Heart left ventricle (tissue), 16 donors: ENCODE results near the gene KIAA1958. TPM values are rescaled to one million over a fixed set of nuclear protein-coding genes. Genes with fewer than 3 reads are reported as not detected.
"Not testable (repeated sequence)": the region's sequence is repeated elsewhere in the genome, so short reads cannot be mapped to it uniquely, and the experiment has no call there.

Experiments
- ATAC-seq, 4 donors: fragments of 200-7000 bp; cut with Tn5 transposase; one replicate each; pipeline ENCODE4 v1.9.1; 2020 to 2022; ENCODE audit warnings: moderate library complexity in 4 of 4, mild to moderate bottlenecking in 3 of 4, moderate number of reproducible peaks in 1 of 4
- DNase-seq, 5 donors: peaks; one replicate each; pipeline ENCODE4 v3.0.0-alpha.2; 2020
- H3K27ac ChIP-seq, 12 donors: fragments of 200-600 bp; sonication (generic) in 4 of 12; one replicate each; pipeline versions ENCODE4 v1.5.0 to v1.8.0; 2016 to 2022; ENCODE audit warnings: mild to moderate bottlenecking in 2 of 12
- H3K27me3 ChIP-seq, 9 donors: fragments of 200-600 bp; sonication (generic) in 2 of 9; one replicate each; pipeline versions ENCODE4 v1.5.1 to v1.8.0; 2016 to 2022; ENCODE audit warnings: mild to moderate bottlenecking in 3 of 9
- H3K36me3 ChIP-seq, 9 donors: fragments of 200-600 bp; sonication (generic) in 2 of 9; one replicate each; pipeline versions ENCODE4 v1.5.0 to v1.8.0; 2018 to 2022; ENCODE audit warnings: mild to moderate bottlenecking in 2 of 9
- H3K4me1 ChIP-seq, 12 donors: fragments of 200-600 bp; sonication (generic) in 4 of 12; one replicate each; pipeline versions ENCODE4 v1.5.0 to v1.8.0; 2016 to 2022; ENCODE audit warnings: mild to moderate bottlenecking in 3 of 12
- H3K4me3 ChIP-seq, 12 donors: fragments of 200-600 bp; sonication (generic) in 4 of 12; one replicate each; pipeline versions ENCODE4 v1.5.0 to v1.8.0; 2017 to 2022; ENCODE audit warnings: mild to moderate bottlenecking in 9 of 12, moderate library complexity in 4 of 12
- H3K9me3 ChIP-seq, 12 donors: fragments of 200-600 bp; sonication (generic) in 4 of 12; one replicate each; pipeline versions ENCODE4 v1.5.0 to v1.8.0; 2016 to 2022; ENCODE audit warnings: mild to moderate bottlenecking in 1 of 12
- CTCF ChIP-seq, 12 donors: fragments of 200-600 bp; sonication (generic) in 4 of 12; IDR thresholded peaks; one replicate each; pipeline versions ENCODE4 v1.5.0 to v1.8.0; 2018 to 2022; ENCODE audit warnings: antibody characterized with exemption in 12 of 12, mild to moderate bottlenecking in 5 of 12
- POLR2A ChIP-seq, 2 donors: fragments of 450-650 bp; IDR thresholded peaks; one replicate each; pipeline ENCODE4 v1.6.1; 2017; ENCODE audit warnings: antibody characterized with exemption in 2 of 2, mild to moderate bottlenecking in 2 of 2, moderate library complexity in 2 of 2
- WGBS, 4 donors: extraction: QIAGEN DNeasy Blood & Tissue Kit in 2 of 4; methylation state at CpG; one replicate each; pipeline versions ENCODE4 v1.1.5 to v1.1.7; 2013 to 2018; 5-methylcytosine and 5-hydroxymethylcytosine counted together
- intact Hi-C, 10 donors: fragments of 100-400 bp; cut with DNase I; formaldehyde crosslinking; loops; one replicate each; pipeline versions ENCODE4 v1.11.1 to v1.14.2; 2022
- polyA plus RNA-seq, 2 donors: library from polyadenylated mRNA; stranded (reverse); fragments of 200-250 nt; gene quantifications; one replicate each; pipeline ENCODE4 v1.2.3, GENCODE V29; 2013
- total RNA-seq, 9 donors: library from RNA; depleted of rRNA in 2 of 9; stranded (reverse); fragments of >200 nt in 2 of 9; fragmentation: NEBNext Ultra II Directional in 3 of 9; extraction: Animal tissue kit (Norgen Biotek cat#: 25700) in 3 of 9; gene quantifications; one replicate each; pipeline versions ENCODE4 v1.1.0 to v1.2.4, GENCODE V29; 2016 to 2023
- donor health status: ischemic (EF 13 %, LVEDD 7.1; RV severe dilation, severe dysfunction).
- donor health status: healthy with polysubstance abuse.
- donor health status: DM: no; HTN: yes; CAD: no.
- donor health status: DM: no; HTN: no; CAD: no.
- donor health status: ischemic (EF 25% LVEDD 6.9; RV normal size, moderate dysfunction).
- donor health status: ischemic (EF 25% LVEDD 5.7; RV mildly dilated, moderate dysfunction).
- donor health status: healthy.
- donor health status: DM: yes; HTN: yes; CAD: no.
- donor health status: ischemic (EF 35%, LVEDD 5.7; RV mildly dilated, moderate dysfunction).
- donor health status: nonischemic (EF 11% LVEDD 7.7; RV severe dilation, severe dysfunction).
- donor health status: DM: yes; HTN: yes; CAD: no.
- donor health status: PGD.
- donor health status: ischemic (EF 29% LVEDD 5.4; RV normal size, mild dysfunction).
- donor health status: nonischemic (EF 23%, LVEDD 6.1; RV moderate dilation, normal function).

The KIAA1958 gene
- total and polyA plus RNA-seq, 11 donors: 0.99 to 8.5 (median 5.8) TPM

- intact Hi-C loops: no loop called here
- Histone ChIP-seq H3K4me1 (peaks cover 0 to 8% (median 0%) of the 10 kb centered on the region in 12 donors), H3K36me3 (peaks cover 0 to 7% (median 0%) of the 10 kb centered on the region in 9 donors), H3K27ac (no peak overlapping the region), H3K9me3 (no peaks in the 10 kb centered on the region), H3K4me3 (no peak overlapping the region), H3K27me3 (no peaks in the 10 kb centered on the region)
- no peak for DNase-seq
- no peak for ATAC-seq
- no peak for TF ChIP-seq POLR2A (IDR thresholded peaks at IDR 0.05)
- TF ChIP-seq CTCF (IDR thresholded peaks at IDR 0.05): no peak
- WGBS, 4 donors: 95 to 98% (median 96%) methylated on average over 8 of the region's 8 CpGs
Measured at GRCh38 chr9:112575107-112575506, 88.5 kb downstream of the KIAA1958 start.

GRCh38 chr9:112581469-112582176, 95.0 kb downstream of the KIAA1958 start:
- Histone ChIP-seq H3K27ac (no peak overlapping the region), H3K4me3 (no peak overlapping the region), H3K27me3 (no peaks in the 10 kb centered on the region), H3K9me3 (no peaks in the 10 kb centered on the region), H3K36me3 (no peaks in the 10 kb centered on the region), H3K4me1 (peaks cover 0 to 6% (median 0%) of the 10 kb centered on the region in 12 donors)
- ATAC-seq (no peak), DNase-seq (no peak)
- 84 to 90% (median 85%) methylated on average over 7 of the region's 7 CpGs for WGBS, 4 donors
- TF ChIP-seq POLR2A (IDR thresholded peaks at IDR 0.05) (no peak), CTCF (IDR thresholded peaks at IDR 0.05) (no peak)
- intact Hi-C loops: no loop called here

- no peak for DNase-seq
- 77 to 82% (median 78%) methylated on average over 7 of the region's 7 CpGs for WGBS, 4 donors
- no peak for ATAC-seq
- Histone ChIP-seq H3K4me1 (peaks cover 0 to 6% (median 0%) of the 10 kb centered on the region in 12 donors), H3K9me3 (no peaks in the 10 kb centered on the region), H3K36me3 (no peaks in the 10 kb centered on the region), H3K4me3 (no peak overlapping the region), H3K27me3 (no peaks in the 10 kb centered on the region), H3K27ac (no peak overlapping the region)
- intact Hi-C loops: no loop called here
- no peak for TF ChIP-seq CTCF (IDR thresholded peaks at IDR 0.05)
- TF ChIP-seq POLR2A (IDR thresholded peaks at IDR 0.05): no peak
Measured at GRCh38 chr9:112582371-112583262, 96.0 kb downstream of the KIAA1958 start.

GRCh38 chr9:112586599-112587155, 100.0 kb downstream of the KIAA1958 start:
- intact Hi-C loops: no loop called here
- no peak overlapping the region for H3K4me3 ChIP-seq
- no peak overlapping the region for H3K27ac ChIP-seq
- no peaks in the 10 kb centered on the region for H3K27me3 ChIP-seq
- ATAC-seq (no peak), DNase-seq (no peak)
- 89 to 97% (median 96%) methylated on average over 4 of the region's 4 CpGs for WGBS, 4 donors
- H3K9me3 ChIP-seq: no peaks in the 10 kb centered on the region
- H3K36me3 ChIP-seq: no peaks in the 10 kb centered on the region
- TF ChIP-seq POLR2A (IDR thresholded peaks at IDR 0.05) (no peak), CTCF (IDR thresholded peaks at IDR 0.05) (no peak)
- H3K4me1 ChIP-seq: peaks cover 0 to 6% (median 0%) of the 10 kb centered on the region in 12 donors

- H3K36me3 ChIP-seq, intact Hi-C loops, H3K27ac ChIP-seq, ATAC-seq, DNase-seq, H3K27me3 ChIP-seq, H3K4me3 ChIP-seq, H3K9me3 ChIP-seq, H3K4me1 ChIP-seq: not testable (repeated sequence)
- 94 to 96% (median 95%) methylated on average over 8 of the region's 8 CpGs for WGBS, 4 donors
Measured at GRCh38 chr9:112591875-112592274, 105.2 kb downstream of the KIAA1958 start.
